Cardiac muscle cell (in vitro differentiated cells and primary cell): ENCODE results near the gene ST3GAL3. TPM values are rescaled to one million over a fixed set of nuclear protein-coding genes. Genes with fewer than 3 reads are reported as not detected.

Experiments used
- DNase-seq, 2 donors: peaks; one replicate each; pipeline versions ENCODE4 v3.0.0 to v3.0.0-alpha.2; 2010 to 2017; ENCODE audit warnings: low read depth in 1 of 2, low spot score in 1 of 2
- H3K27ac ChIP-seq: fragments of 200-600 bp; sonication (generic); 2 replicates; pipeline ENCODE4 v1.5.1; 2016
- H3K27me3 ChIP-seq: fragments of 200-600 bp; sonication (generic); 2 replicates; pipeline ENCODE4 v1.6.0; 2016; ENCODE audit warnings: control low read depth
- H3K36me3 ChIP-seq: fragments of 200-600 bp; sonication (generic); 2 replicates; pipeline ENCODE4 v1.5.1; 2016; ENCODE audit warnings: control low read depth
- H3K4me1 ChIP-seq: fragments of 200-600 bp; sonication (generic); 2 replicates; pipeline ENCODE4 v1.8.1; 2017; ENCODE audit warnings: low read depth, mild to moderate bottlenecking, mixed run types
- H3K4me3 ChIP-seq: fragments of 200-600 bp; sonication (generic); 2 replicates; pipeline ENCODE4 v1.5.1; 2016; ENCODE audit warnings: mild to moderate bottlenecking
- H3K9me3 ChIP-seq: fragments of 200-600 bp; sonication (generic); 2 replicates; pipeline ENCODE4 v1.5.1; 2017; ENCODE audit warnings: low read depth, mild to moderate bottlenecking, control low read depth
- polyA plus RNA-seq: library from polyadenylated mRNA; unstranded; fragments of >200 nt; fragmentation: Nextera tagmentation; extraction: Ambion mirVana; gene quantifications from 2 replicates; pipeline ENCODE4 v1.2.1, GENCODE V29; 2016
- total RNA-seq: library from RNA; depleted of rRNA; stranded (reverse); fragments of >200 nt; gene quantifications from 2 replicates; pipeline ENCODE4 v1.2.3, GENCODE V29; 2016
- TF ChIP-seq, protein P1 (sequence below): IDR thresholded peaks from 2 replicates; pipeline ENCODE4 v1.5.1; 2012; ENCODE audit warnings: low read depth, mild to moderate bottlenecking, low read length

Gene ST3GAL3
- total and polyA plus RNA-seq, 2 experiments from 2014 or later = 34.7 to 35.7 TPM

DNA sequence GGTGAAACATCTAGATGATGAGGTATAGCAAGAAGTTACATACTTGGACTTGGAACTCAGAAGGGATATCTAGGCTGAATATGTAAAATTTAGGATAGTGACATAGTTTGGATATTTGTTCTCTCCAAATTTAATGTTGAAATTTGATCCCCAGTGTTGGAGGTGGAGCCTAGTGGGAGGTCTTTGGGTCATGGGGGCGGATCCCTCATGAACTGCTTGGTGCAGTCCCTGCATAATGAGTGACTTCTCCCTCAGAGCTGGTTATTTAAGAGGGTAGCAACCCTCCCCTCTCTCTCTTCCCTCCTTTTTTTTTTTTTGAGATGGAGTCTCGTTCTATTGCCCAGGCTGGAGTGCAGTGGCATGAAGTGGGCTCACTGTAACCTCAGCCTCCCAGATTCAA is 15.5 kb downstream of the ST3GAL3 start:
- Histone ChIP-seq H3K4me3 (no peak overlapping the region), H3K27ac (no peak overlapping the region), H3K9me3 (no peaks in the 10 kb centered on the region), H3K36me3 (no peaks in the 10 kb centered on the region), H3K27me3 (no peaks in the 10 kb centered on the region), H3K4me1 (peaks cover 10% of the 10 kb centered on the region)
- TF ChIP-seq, protein P1, sequence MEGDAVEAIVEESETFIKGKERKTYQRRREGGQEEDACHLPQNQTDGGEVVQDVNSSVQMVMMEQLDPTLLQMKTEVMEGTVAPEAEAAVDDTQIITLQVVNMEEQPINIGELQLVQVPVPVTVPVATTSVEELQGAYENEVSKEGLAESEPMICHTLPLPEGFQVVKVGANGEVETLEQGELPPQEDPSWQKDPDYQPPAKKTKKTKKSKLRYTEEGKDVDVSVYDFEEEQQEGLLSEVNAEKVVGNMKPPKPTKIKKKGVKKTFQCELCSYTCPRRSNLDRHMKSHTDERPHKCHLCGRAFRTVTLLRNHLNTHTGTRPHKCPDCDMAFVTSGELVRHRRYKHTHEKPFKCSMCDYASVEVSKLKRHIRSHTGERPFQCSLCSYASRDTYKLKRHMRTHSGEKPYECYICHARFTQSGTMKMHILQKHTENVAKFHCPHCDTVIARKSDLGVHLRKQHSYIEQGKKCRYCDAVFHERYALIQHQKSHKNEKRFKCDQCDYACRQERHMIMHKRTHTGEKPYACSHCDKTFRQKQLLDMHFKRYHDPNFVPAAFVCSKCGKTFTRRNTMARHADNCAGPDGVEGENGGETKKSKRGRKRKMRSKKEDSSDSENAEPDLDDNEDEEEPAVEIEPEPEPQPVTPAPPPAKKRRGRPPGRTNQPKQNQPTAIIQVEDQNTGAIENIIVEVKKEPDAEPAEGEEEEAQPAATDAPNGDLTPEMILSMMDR = no peak
- DNase-seq = no peak

DNA sequence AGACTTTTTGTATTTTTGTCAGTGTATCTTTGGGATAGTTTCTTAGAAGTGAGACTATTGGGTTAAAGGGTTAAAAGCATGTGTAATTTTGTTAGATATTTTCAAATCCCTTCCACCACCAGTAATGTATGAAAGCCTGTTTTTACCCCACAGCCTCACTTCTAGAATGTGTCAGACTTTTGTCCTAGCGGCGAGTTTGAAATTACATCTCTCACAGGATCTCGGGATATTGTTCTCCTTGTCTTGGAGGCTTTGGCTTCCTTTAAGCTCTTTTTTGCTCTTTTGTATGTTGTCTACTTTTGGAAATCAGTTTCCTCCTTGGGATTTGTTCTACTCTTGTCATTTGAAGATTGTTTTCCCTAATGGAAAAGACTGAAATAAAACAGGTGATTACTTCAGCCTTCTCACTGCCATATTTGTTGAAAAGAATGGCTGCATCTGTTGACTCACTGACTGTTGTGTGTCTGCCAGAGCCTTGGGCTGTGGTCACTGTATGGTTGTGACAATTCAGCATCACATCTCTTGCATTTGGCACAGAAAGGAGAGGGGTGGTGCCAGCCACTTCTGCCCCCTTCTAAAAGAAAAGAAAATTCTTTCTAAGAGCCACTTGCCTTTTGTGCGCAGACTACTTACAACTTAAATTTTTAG is 22.6 kb downstream of the ST3GAL3 start:
- H3K4me1 ChIP-seq = peaks cover 5% of the 10 kb centered on the region
- H3K27me3 ChIP-seq = no peaks in the 10 kb centered on the region
- H3K27ac ChIP-seq = no peak overlapping the region
- H3K36me3 ChIP-seq = no peaks in the 10 kb centered on the region
- DNase-seq = no peak
- H3K9me3 ChIP-seq = no peaks in the 10 kb centered on the region
- no peak overlapping the region for H3K4me3 ChIP-seq
- TF ChIP-seq, protein P1 = no peak

DNA sequence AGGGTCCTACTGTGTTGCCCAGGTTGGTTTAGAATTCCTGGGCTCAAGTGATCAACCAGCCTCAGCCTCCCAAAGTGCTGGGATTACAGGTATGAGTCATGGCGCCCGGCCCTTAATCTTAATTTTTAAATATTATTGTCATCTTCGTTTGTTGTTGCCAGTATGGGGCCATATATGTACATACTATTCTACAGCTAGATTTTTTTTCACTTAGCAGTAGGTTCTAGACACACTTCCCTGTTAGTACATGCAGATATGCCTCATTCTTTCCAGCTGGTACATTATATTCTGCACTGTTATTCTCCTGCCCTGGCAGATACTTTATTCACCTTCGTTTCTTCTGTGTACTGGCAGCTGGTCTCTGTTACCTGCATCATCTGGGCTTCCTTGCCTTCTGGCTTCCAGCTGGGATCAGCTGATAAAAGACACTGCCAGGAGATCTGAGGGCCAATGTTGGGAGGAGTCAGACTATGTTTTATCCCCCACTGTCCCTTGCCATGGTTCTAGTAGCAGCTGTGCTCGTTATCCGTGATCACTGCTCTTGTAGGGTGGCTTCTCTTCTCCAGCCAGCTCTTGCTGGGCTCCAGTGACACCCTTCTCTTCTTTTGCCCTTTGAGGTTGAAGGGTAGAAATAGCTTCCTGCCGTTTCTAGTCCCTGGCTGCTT is 24.7 kb downstream of the ST3GAL3 start:
- Histone ChIP-seq H3K4me1 (peaks cover 3% of the 10 kb centered on the region), H3K27me3 (no peaks in the 10 kb centered on the region), H3K4me3 (no peak overlapping the region), H3K9me3 (no peaks in the 10 kb centered on the region), H3K27ac (no peak overlapping the region), H3K36me3 (no peaks in the 10 kb centered on the region)
- no peak for DNase-seq
- TF ChIP-seq, protein P1 = no peak

DNA sequence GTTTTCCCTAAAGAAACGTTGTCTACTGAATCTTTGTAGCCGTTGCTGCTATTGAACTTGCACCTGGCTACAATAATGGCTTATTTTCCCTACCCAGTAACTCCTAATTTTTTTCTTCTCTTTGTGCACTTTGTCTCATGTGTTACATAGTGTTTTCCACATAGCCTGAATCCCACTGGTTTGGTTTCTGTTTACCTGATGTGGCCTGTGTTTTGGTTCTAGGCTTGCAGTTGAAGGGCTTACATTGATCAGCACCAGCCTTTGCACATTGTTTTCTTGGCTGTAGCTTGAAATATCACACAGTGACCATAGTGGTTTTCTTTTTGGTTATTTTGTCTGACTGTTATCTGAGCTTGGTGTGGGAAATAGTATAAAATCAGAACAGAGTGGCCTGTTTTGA is 29.5 kb downstream of the ST3GAL3 start:
- H3K27ac ChIP-seq = no peak overlapping the region
- no peak for DNase-seq
- TF ChIP-seq, protein P1 = no peak

DNA sequence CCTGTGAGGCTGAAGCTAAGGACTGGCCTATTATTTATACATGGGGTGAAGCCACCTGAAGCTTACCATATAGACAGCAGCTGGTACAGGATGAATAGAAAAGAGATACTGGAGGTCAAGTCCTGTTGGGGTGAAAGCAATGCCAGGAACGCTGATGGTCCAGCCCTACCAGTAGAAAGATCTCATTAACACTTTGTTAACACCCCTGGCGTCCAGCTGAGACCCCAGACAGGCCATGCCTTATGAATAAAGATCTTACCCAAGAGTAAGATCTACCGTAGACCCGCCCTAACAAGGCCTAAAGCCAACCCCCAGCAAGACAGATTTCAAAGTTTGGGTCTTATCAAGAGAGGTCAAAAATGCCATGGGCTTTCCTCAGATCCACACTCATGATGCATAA is 34.7 kb downstream of the ST3GAL3 start:
- H3K27ac ChIP-seq = no peak overlapping the region
- H3K4me3 ChIP-seq = no peak overlapping the region
- H3K27me3 ChIP-seq = no peaks in the 10 kb centered on the region
- H3K36me3 ChIP-seq = no peaks in the 10 kb centered on the region
- no peaks in the 10 kb centered on the region for H3K9me3 ChIP-seq
- TF ChIP-seq, protein P1 = no peak
- no peak for DNase-seq
- peaks cover 5% of the 10 kb centered on the region for H3K4me1 ChIP-seq

More for the DNA sequence above, 29.5 kb downstream of the ST3GAL3 start:
- Histone ChIP-seq H3K36me3 (no peaks in the 10 kb centered on the region), H3K27me3 (no peaks in the 10 kb centered on the region), H3K4me3 (no peak overlapping the region), H3K4me1 (peaks cover 3% of the 10 kb centered on the region), H3K9me3 (no peaks in the 10 kb centered on the region)
